ENCODE results near the gene UST.

The UST gene

DNA sequence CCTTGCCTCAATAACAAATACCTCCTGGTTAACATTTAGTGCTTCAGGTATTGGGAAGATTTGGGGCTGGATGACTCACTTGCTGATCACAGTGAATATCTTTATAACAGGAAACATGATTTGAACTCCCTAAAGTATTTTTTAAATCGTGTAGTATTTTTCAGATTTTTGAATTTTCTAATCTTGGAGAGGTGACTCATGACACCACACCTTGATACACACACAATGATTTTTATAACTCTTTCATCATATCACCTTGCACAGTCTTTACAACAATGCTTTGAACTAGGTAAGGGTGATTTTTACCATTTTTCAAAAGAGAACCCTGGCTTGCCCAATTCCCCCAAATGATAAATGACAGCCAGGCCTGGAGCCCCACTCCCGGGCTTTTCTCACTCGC, 273.5 kb downstream of the UST start:
- no peak for DNase-seq (ENCODE audit: extremely low read depth, low read depth)

DNA sequence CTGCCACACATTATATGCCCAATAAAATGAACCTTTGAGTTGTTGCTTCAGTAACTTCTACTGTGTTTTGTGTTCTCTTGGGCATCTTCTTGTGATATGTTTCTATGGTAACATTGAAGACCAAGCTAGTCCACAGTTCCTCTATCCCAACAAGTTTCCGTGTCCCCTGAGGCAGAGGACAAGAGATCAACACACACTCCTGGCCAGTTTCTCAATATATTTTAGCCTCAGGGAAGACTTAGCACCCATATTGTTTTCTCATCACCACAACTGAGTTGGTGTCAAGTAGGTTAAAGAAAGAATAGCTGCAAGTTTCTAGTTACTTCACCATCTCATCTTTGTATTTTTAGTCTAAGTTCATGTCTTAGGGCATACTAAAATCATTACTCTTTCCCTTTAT, 277.5 kb downstream of the UST start:
- TF ChIP-seq, protein P1, sequence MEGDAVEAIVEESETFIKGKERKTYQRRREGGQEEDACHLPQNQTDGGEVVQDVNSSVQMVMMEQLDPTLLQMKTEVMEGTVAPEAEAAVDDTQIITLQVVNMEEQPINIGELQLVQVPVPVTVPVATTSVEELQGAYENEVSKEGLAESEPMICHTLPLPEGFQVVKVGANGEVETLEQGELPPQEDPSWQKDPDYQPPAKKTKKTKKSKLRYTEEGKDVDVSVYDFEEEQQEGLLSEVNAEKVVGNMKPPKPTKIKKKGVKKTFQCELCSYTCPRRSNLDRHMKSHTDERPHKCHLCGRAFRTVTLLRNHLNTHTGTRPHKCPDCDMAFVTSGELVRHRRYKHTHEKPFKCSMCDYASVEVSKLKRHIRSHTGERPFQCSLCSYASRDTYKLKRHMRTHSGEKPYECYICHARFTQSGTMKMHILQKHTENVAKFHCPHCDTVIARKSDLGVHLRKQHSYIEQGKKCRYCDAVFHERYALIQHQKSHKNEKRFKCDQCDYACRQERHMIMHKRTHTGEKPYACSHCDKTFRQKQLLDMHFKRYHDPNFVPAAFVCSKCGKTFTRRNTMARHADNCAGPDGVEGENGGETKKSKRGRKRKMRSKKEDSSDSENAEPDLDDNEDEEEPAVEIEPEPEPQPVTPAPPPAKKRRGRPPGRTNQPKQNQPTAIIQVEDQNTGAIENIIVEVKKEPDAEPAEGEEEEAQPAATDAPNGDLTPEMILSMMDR (IDR thresholded peaks at IDR 0.05; ENCODE audit: low read depth, low read length), result no peak
- no peak for DNase-seq (ENCODE audit: extremely low read depth, low read depth)

More for the DNA sequence above, 273.5 kb downstream of the UST start:
- TF ChIP-seq, protein P1 (IDR thresholded peaks at IDR 0.05; ENCODE audit: low read depth, low read length), result no peak

DNA sequence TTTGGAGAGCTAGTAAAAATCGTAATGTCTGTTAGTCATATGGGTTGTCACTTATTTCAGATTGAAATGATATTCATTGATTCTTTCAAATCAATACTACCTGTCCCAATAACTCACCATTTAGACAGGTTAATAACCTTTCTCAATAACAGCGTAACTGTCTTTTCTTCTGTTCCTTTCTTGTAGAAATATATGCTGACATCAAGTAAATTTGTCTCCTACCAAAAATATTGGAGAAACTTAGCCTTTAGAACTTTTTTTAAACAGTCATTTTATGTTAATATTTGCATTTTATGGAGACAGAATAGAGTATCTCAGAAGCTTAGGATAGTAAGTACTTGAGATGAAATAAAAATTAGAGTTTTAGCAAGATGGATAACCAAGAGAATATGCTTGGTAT, 278.2 kb downstream of the UST start:
- TF ChIP-seq, protein P1 (IDR thresholded peaks at IDR 0.05; ENCODE audit: low read depth, low read length), result no peak
- no peak for DNase-seq (ENCODE audit: extremely low read depth, low read depth)

DNA sequence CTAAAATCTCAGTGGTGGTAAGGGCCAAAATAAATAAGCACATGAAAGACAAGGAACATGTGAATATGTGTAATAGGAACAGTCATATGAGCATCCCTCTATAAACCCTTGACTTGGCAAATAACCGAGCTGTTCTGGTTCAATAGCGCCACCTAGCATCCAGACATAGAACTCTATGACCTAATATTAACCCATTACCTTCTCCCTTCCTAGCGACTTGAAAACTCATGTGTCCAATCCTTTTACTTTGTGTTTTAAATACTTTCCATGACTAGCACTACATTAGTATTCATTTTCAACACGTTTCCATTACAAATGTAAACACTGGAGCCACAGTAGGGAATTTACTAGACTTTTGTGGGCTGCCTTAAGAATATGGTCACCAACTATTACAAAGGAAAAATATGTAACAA, 279.7 kb downstream of the UST start:
- peak; percentile 48 for DNase-seq (ENCODE audit: extremely low read depth, low read depth)

DNA sequence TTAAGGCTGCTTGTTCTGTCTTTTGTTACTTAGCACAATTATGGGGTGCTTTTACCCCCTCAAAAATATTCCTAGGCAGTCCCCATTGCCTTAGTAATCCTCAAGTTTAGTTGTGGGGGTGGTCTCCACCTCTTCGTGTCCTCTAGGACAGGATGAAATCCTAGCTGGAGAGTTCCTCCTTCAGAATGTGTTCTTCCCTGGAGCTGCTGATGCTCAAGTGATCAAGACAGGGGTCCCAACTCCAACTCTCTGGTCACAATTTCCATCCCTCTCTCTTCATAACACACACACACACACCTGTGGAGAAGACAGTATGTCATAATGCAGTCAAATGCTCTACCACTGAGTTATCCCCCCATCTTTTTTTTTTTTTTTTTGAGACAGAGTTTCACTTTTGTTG, 280.7 kb downstream of the UST start:
- no peak for DNase-seq (ENCODE audit: extremely low read depth, low read depth)
- TF ChIP-seq, protein P1 (IDR thresholded peaks at IDR 0.05; ENCODE audit: low read depth, low read length), result no peak

More for the DNA sequence above, 279.7 kb downstream of the UST start:
- TF ChIP-seq, protein P1 (IDR thresholded peaks at IDR 0.05; ENCODE audit: low read depth, low read length), result peak; percentile 47

DNA sequence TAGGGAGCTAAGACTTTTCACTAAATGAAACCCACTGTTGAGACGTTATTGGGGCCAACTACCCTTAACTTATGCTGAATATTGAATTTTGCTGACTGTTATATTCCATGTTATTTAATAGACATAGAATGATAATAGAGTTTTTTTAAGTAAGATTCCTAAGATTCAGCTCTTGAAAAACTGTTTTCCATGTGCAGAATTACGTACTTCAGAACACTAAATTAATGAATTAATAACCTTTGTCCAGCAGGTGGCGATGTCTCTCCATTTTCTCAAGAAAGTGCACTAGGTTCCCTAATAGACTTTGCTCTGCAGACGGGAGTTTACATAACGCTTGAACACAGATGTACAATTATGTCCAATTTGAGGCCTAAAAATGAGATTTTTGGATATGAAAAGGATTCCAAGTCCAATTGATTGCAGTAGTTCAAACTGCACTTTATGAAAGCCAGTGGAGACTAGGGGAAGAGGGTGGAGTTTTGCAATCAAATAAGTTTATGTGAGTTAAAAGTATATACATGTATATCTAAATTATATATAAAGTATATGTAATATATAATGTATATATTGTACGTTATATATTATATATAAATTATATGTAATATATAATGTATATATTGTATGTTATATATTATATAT, 282.1 kb downstream of the UST start:
- peak; percentile 91 for DNase-seq (ENCODE audit: extremely low read depth, low read depth)
- TF ChIP-seq, protein P1 (IDR thresholded peaks at IDR 0.05; ENCODE audit: low read depth, low read length), result peak; percentile 39

DNA sequence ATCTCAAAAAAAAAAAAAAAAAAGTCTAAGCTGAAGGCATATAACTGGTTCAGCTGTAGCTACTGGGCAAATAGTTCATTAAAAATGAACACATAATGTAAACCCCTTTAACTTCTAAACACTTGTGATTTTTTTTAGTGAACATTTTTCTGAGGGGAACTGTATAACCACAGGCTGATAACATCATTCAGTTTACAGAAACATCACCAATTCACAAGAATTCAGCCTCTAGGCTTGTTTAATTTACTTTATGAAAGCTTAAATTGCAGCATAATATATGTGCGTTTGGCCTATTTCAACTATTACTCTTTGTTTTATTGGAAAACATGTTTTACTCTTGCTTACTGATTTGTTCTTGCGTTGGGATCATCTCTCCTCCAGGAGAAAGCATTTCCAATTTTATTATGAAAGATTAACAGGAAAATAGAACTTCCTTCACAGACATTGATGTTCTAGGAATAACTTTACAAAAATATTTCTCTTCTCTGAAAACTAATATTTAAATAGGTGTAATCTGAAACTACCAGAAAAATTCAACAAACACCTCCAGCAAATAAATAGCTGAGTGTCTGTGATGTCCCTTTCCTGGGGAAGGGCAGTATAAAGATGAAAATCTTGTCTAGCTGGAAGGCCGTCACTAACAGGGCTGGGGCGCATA, 284.5 kb downstream of the UST start:
- TF ChIP-seq, protein P1 (IDR thresholded peaks at IDR 0.05; ENCODE audit: low read depth, low read length), result no peak
- no peak for DNase-seq (ENCODE audit: extremely low read depth, low read depth)
